BLaER1 (cell line): ENCODE measurements around the gene PNLIPRP2.

Source experiments
- H3K27ac ChIP-seq: shearing (Covaris generic); formaldehyde crosslinking; 2 replicates; pipeline ENCODE4 v1.8.1; 2022
- H3K27me3 ChIP-seq: shearing (Covaris generic); formaldehyde crosslinking; 2 replicates; pipeline ENCODE4 v1.8.1; 2022
- H3K36me3 ChIP-seq: shearing (Covaris generic); formaldehyde crosslinking; 2 replicates; pipeline ENCODE4 v1.8.1; 2022
- H3K4me1 ChIP-seq: shearing (Covaris generic); formaldehyde crosslinking; 2 replicates; pipeline ENCODE4 v1.8.1; 2022
- H3K4me2 ChIP-seq: shearing (Covaris generic); formaldehyde crosslinking; 2 replicates; pipeline ENCODE4 v1.8.1; 2022
- H3K4me3 ChIP-seq: shearing (Covaris generic); formaldehyde crosslinking; 2 replicates; pipeline ENCODE4 v1.8.1; 2022
- H3K9ac ChIP-seq: shearing (Covaris generic); formaldehyde crosslinking; 2 replicates; pipeline ENCODE4 v1.8.1; 2022
- H3K9me3 ChIP-seq: shearing (Covaris generic); formaldehyde crosslinking; 2 replicates; pipeline ENCODE4 v1.8.1; 2022
- H4K20me1 ChIP-seq: shearing (Covaris generic); formaldehyde crosslinking; 2 replicates; pipeline ENCODE4 v1.8.1; 2022
- Cebpa-rat ChIP-seq: shearing (Covaris generic); IDR thresholded peaks from 2 replicates; pipeline ENCODE4 v1.8.1; 2022

Gene PNLIPRP2

GRCh38 chr10:116688741-116689495 lies 68.2 kb downstream of the PNLIPRP2 start:
- TF ChIP-seq Cebpa-rat, result no peak
- no peaks in the 10 kb centered on the region for H3K27me3 ChIP-seq

GRCh38 chr10:116689744-116690143 lies 69.0 kb downstream of the PNLIPRP2 start:
- no peaks in the 10 kb centered on the region for H4K20me1 ChIP-seq
- no peak overlapping the region for H3K27ac ChIP-seq
- no peaks in the 10 kb centered on the region for H3K36me3 ChIP-seq
- H3K4me2 ChIP-seq, result no peak overlapping the region
- H3K4me3 ChIP-seq, result no peak overlapping the region
- H3K9ac ChIP-seq, result no peak overlapping the region
- peaks cover 16% of the 10 kb centered on the region for H3K4me1 ChIP-seq
- no peak for TF ChIP-seq Cebpa-rat
- H3K9me3 ChIP-seq, result no peaks in the 10 kb centered on the region
- no peaks in the 10 kb centered on the region for H3K27me3 ChIP-seq

More at GRCh38 chr10:116688741-116689495, 68.2 kb downstream of the PNLIPRP2 start:
- Histone ChIP-seq H3K9me3 (no peaks in the 10 kb centered on the region), H3K4me3 (no peak overlapping the region), H3K27ac (no peak overlapping the region), H3K9ac (no peak overlapping the region), H3K4me1 (peaks cover 16% of the 10 kb centered on the region), H3K36me3 (no peaks in the 10 kb centered on the region), H3K4me2 (no peak overlapping the region), H4K20me1 (no peaks in the 10 kb centered on the region)

- Histone ChIP-seq H3K9ac (no peak overlapping the region), H3K4me1 (peaks cover 16% of the 10 kb centered on the region), H3K36me3 (no peaks in the 10 kb centered on the region), H3K4me2 (0 out of 2 replicates have a peak overlapping the region, but pooled peaks have one; percentile 10), H3K9me3 (no peaks in the 10 kb centered on the region), H3K27me3 (no peaks in the 10 kb centered on the region), H3K27ac (no peak overlapping the region), H4K20me1 (no peaks in the 10 kb centered on the region), H3K4me3 (no peak overlapping the region)
- TF ChIP-seq Cebpa-rat, result no peak
Observed at GRCh38 chr10:116690356-116691322, 69.9 kb downstream of the PNLIPRP2 start.

GRCh38 chr10:116691635-116692034 lies 70.9 kb downstream of the PNLIPRP2 start:
- Histone ChIP-seq H4K20me1 (no peaks in the 10 kb centered on the region), H3K4me1 (peaks cover 16% of the 10 kb centered on the region), H3K4me2 (0 out of 2 replicates have a peak overlapping the region, but pooled peaks have one; percentile 10), H3K27ac (no peak overlapping the region), H3K9ac (no peak overlapping the region), H3K9me3 (peaks cover 4% of the 10 kb centered on the region; the same call in 1 of the 2 replicates), H3K27me3 (no peaks in the 10 kb centered on the region), H3K36me3 (no peaks in the 10 kb centered on the region), H3K4me3 (no peak overlapping the region)
- no peak for TF ChIP-seq Cebpa-rat

- no peak for TF ChIP-seq Cebpa-rat
- peaks cover 7% of the 10 kb centered on the region; the same call in 1 of the 2 replicates for H3K9me3 ChIP-seq
- no peak overlapping the region for H3K4me2 ChIP-seq
- H3K27ac ChIP-seq, result no peak overlapping the region
- no peaks in the 10 kb centered on the region for H4K20me1 ChIP-seq
- no peaks in the 10 kb centered on the region for H3K36me3 ChIP-seq
- H3K4me3 ChIP-seq, result no peak overlapping the region
- H3K9ac ChIP-seq, result no peak overlapping the region
- no peaks in the 10 kb centered on the region for H3K27me3 ChIP-seq
- H3K4me1 ChIP-seq, result peaks cover 16% of the 10 kb centered on the region
Observed at GRCh38 chr10:116692225-116692624, 71.5 kb downstream of the PNLIPRP2 start.

GRCh38 chr10:116694243-116694926 lies 73.6 kb downstream of the PNLIPRP2 start:
- Histone ChIP-seq H3K9me3 (peaks cover 7% of the 10 kb centered on the region; the same call in 1 of the 2 replicates), H3K9ac (no peak overlapping the region)

More at GRCh38 chr10:116694243-116694926, 73.6 kb downstream of the PNLIPRP2 start:
- no peaks in the 10 kb centered on the region for H3K27me3 ChIP-seq
- H3K4me3 ChIP-seq, result no peak overlapping the region
- no peaks in the 10 kb centered on the region for H3K36me3 ChIP-seq
- H3K4me1 ChIP-seq, result peaks cover 16% of the 10 kb centered on the region
- H3K4me2 ChIP-seq, result no peak overlapping the region
- TF ChIP-seq Cebpa-rat, result no peak
- no peaks in the 10 kb centered on the region for H4K20me1 ChIP-seq
- no peak overlapping the region for H3K27ac ChIP-seq
